Measurements from ENCODE around the gene HDAC7. TPM values are rescaled to one million over a fixed set of nuclear protein-coding genes. Genes with fewer than 3 reads are reported as not detected.
A peak's percentile ranks its signal among the peaks of the same experiment; 100 is the strongest.
"Not testable (repeated sequence)": the region's sequence is repeated elsewhere in the genome, so short reads cannot be mapped to it uniquely, and the experiment has no call there.

HDAC7 gene
- total RNA-seq, 1 donor from 2014 or later: 67.9 TPM

DNA sequence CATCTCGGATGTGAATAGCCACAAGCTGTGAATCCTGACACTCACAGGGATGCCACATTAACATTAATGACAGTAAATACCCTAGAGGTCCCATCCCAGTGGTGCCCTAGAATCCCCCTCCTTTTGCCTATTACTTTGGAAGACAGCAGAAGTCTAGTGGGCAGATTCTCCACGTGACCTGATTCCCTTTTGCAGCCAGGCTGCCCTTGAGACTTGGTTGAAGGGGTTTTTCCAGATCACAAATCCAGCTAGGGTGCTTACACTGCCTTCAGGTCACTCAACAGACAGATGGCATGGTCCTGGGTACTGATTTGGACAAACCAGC lies 8.7 kb downstream of the HDAC7 start:
- DNase-seq: no peak
- Mint-ChIP-seq H3K27me3 (ENCODE audit: unreplicated experiment) (peaks cover 12% of the 10 kb centered on the region), H3K27ac (ENCODE audit: unreplicated experiment) (peak overlapping the region; percentile 95), H3K36me3 (ENCODE audit: unreplicated experiment) (no peaks in the 10 kb centered on the region), H3K4me1 (ENCODE audit: low read depth, unreplicated experiment) (peaks cover 42% of the 10 kb centered on the region), H3K4me3 (ENCODE audit: unreplicated experiment) (peak overlapping the region; percentile 72), H3K9me3 (ENCODE audit: unreplicated experiment) (peaks cover 14% of the 10 kb centered on the region)
- TF ChIP-seq, protein P1, sequence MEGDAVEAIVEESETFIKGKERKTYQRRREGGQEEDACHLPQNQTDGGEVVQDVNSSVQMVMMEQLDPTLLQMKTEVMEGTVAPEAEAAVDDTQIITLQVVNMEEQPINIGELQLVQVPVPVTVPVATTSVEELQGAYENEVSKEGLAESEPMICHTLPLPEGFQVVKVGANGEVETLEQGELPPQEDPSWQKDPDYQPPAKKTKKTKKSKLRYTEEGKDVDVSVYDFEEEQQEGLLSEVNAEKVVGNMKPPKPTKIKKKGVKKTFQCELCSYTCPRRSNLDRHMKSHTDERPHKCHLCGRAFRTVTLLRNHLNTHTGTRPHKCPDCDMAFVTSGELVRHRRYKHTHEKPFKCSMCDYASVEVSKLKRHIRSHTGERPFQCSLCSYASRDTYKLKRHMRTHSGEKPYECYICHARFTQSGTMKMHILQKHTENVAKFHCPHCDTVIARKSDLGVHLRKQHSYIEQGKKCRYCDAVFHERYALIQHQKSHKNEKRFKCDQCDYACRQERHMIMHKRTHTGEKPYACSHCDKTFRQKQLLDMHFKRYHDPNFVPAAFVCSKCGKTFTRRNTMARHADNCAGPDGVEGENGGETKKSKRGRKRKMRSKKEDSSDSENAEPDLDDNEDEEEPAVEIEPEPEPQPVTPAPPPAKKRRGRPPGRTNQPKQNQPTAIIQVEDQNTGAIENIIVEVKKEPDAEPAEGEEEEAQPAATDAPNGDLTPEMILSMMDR (IDR thresholded peaks at IDR 0.05; ENCODE audit: partially characterized antibody, unreplicated experiment): no peak

DNA sequence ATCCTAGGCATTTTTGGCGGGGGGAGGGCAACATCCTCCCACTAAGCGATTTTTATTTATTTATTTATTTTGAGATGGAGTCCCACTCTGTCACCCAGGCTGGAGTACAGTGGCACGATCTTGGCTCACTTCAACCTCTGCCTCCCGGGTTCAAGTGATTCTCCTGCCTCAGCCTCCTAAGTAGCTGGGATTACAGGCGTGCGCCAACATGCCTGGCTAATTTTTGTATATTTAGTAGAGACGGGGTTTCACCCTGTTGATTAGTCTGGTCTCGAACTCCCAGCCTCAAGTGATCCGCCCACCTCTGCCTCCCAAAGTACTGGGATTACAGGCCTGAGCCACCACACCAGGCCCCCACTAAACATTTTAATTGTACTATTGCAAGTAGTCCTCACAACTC lies 10.2 kb downstream of the HDAC7 start:
- Mint-ChIP-seq H3K4me1 (ENCODE audit: low read depth, unreplicated experiment) (peaks cover 45% of the 10 kb centered on the region), H3K27me3 (ENCODE audit: unreplicated experiment) (peaks cover 12% of the 10 kb centered on the region), H3K9me3 (ENCODE audit: unreplicated experiment) (peaks cover 14% of the 10 kb centered on the region)
- DNase-seq; H3K27ac Mint-ChIP-seq (ENCODE audit: unreplicated experiment); H3K4me3 Mint-ChIP-seq (ENCODE audit: unreplicated experiment); H3K36me3 Mint-ChIP-seq (ENCODE audit: unreplicated experiment): not testable (repeated sequence)

DNA sequence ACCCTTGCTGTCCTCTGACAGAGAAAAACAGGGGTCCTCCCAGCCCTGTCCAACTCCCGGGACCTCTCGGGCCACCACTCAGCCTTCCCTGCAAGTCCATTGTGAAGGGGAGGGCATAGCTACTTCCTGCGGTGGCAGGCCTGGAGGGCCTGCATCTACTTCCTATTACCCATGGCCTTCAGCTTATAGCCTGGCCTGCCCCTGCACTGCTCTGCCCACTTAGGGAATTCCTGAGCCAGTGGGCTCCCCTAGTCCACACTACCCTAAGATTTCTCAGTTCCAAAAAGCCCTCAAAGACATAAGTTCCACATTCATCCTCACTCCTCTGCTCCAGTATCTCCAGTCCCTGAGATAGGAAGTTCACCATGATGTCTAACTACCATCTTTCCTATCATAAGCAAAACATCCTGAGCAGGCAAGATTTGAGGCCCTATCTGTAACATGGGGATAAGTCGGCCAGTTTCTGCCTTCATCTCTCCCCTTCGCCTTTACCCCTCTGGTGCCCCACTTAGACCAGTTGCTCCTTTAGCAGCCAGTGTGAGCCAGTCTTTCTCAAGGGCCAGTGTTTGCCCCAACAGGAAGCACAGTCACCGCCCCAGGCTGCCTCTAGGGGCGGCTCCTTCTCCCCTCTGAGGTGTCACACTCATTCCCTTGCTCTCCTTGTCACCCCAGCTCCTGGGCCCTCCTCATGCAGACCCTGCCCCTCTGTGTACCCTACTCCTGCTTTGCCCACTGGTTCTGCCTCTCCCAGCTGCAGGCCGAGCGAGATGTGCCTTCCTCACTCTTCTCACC lies 10.9 kb downstream of the HDAC7 start:
- peaks cover 46% of the 10 kb centered on the region for H3K4me1 Mint-ChIP-seq (ENCODE audit: low read depth, unreplicated experiment)
- H3K36me3 Mint-ChIP-seq (ENCODE audit: unreplicated experiment): no peaks in the 10 kb centered on the region
- H3K4me3 Mint-ChIP-seq (ENCODE audit: unreplicated experiment): peak overlapping the region; percentile 60
- H3K9me3 Mint-ChIP-seq (ENCODE audit: unreplicated experiment): peaks cover 14% of the 10 kb centered on the region
- TF ChIP-seq, protein P1 (IDR thresholded peaks at IDR 0.05; ENCODE audit: partially characterized antibody, unreplicated experiment): no peak
- H3K27ac Mint-ChIP-seq (ENCODE audit: unreplicated experiment): peak overlapping the region; percentile 93
- H3K27me3 Mint-ChIP-seq (ENCODE audit: unreplicated experiment): peaks cover 9% of the 10 kb centered on the region
- no peak for DNase-seq

DNA sequence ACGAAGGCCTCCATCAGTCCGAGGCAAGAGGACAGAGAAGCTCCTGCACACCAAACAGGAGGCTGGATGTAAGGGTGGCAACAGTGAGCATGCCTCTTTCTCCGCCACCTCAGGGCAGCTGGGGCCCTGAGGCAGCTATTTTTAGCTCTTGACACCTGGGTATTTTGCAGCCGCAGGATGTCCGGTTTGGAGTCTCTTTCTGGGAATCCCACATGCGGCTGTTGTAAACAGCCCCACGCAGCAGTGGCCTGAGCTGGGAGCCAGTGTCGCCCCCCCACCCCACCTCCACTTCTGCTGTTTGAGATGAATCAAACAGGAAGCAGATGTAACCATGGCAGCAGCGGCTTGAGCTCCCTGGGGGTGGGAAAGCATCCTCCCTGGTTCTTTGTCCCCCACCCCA lies 11.7 kb downstream of the HDAC7 start:
- Mint-ChIP-seq H3K4me3 (ENCODE audit: unreplicated experiment) (peak overlapping the region; percentile 60), H3K27ac (ENCODE audit: unreplicated experiment) (peak overlapping the region; percentile 93), H3K4me1 (ENCODE audit: low read depth, unreplicated experiment) (peaks cover 48% of the 10 kb centered on the region), H3K36me3 (ENCODE audit: unreplicated experiment) (no peaks in the 10 kb centered on the region), H3K9me3 (ENCODE audit: unreplicated experiment) (peaks cover 14% of the 10 kb centered on the region), H3K27me3 (ENCODE audit: unreplicated experiment) (peaks cover 9% of the 10 kb centered on the region)
- DNase-seq: peak; percentile 62
- TF ChIP-seq, protein P1 (IDR thresholded peaks at IDR 0.05; ENCODE audit: partially characterized antibody, unreplicated experiment): no peak

DNA sequence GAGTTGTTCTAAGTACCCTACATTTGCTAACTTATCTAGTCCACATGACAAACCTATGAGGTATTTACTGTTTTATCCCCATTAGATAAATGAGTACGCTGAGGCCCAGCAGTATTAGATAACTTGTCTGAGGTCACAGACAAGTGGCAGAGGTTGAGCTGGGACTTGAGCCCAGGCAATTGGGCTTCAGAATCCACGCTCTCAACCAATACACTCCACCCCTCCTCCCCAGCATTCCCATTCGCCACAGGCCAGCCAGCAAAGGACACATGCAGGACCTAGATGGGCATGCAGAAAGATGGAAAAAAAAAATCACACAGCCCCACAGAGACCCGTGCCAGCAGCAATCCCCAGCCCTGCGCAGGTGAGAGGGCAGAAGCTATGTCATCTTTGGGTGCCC lies 12.4 kb downstream of the HDAC7 start:
- Mint-ChIP-seq H3K27me3 (ENCODE audit: unreplicated experiment) (peaks cover 9% of the 10 kb centered on the region), H3K36me3 (ENCODE audit: unreplicated experiment) (no peaks in the 10 kb centered on the region), H3K4me1 (ENCODE audit: low read depth, unreplicated experiment) (peaks cover 50% of the 10 kb centered on the region), H3K9me3 (ENCODE audit: unreplicated experiment) (peaks cover 10% of the 10 kb centered on the region), H3K4me3 (ENCODE audit: unreplicated experiment) (peak overlapping the region; percentile 1), H3K27ac (ENCODE audit: unreplicated experiment) (peak overlapping the region; percentile 93)
- DNase-seq: no peak
- TF ChIP-seq, protein P1 (IDR thresholded peaks at IDR 0.05; ENCODE audit: partially characterized antibody, unreplicated experiment): no peak

Data from glutamatergic neuron (in vitro differentiated cells).